GM18511 (cell line): ENCODE data around the gene RICTOR.
"Not testable (repeated sequence)": the region's sequence is repeated elsewhere in the genome, so short reads cannot be mapped to it uniquely, and the experiment has no call there.

Experiments
- ATAC-seq: cut with Tn5 transposase; IDR thresholded peaks from one replicate; pipeline ENCODE4 v1.9.1; 2021; ENCODE audit warnings: mild to moderate bottlenecking, moderate library complexity; ENCODE audit not compliant: unreplicated experiment

Gene RICTOR

DNA sequence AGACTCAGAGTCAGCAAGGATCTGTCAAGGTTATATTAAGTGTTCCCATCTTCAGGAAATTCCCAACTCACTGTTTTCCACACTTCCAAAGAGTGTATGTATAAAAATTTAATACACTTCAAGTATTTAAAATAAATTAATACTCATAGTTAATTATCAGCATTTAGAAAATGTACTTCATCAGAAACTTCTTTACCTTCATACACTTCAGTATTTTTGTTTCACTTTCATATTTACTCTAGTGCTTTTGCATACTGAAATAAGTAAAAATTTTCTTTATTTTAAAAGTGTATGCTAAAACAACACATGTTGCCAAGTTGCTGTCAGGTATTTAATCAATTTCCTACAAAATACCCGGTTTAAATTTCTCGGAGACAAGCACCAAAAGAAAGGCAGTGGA lies 16.5 kb downstream of the RICTOR start:
- peak; percentile 70 for ATAC-seq

GRCh38 chr5:39055768-39056398 lies 18.3 kb downstream of the RICTOR start:
- ATAC-seq: no peak

DNA sequence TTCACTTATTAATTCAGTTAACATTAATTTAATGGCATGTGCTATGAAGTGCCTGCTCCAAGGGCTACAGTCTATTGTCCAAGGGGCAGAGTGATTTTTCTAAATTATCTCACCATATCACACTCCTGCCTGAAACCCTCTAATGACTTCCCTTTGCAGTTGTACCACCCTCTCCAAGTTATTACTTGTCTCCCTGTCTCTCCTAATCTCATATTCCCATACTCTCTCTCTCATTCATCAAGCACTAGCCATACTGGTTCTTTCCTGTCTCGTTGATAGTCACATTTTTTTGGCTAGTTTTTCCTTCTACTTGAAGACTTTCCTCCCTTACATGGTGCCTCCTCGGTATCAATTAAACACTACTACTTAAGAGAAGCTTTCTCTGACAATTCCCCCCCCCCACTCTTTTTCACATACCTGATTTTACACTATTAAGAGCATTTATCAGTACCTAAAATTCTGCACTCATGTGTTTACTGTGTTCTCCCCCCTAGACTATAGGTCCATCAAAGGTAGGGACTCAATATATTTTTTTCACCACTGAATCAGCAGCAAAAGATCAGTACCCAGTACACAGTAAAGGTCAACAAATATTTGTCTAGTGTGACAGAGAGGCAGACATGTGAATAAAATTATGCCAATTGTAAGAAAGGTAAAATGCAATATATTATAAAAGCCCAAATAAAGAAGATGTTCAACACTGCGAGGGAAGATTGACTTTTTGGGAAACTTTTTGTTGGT lies 19.0 kb downstream of the RICTOR start:
- ATAC-seq: no peak

DNA sequence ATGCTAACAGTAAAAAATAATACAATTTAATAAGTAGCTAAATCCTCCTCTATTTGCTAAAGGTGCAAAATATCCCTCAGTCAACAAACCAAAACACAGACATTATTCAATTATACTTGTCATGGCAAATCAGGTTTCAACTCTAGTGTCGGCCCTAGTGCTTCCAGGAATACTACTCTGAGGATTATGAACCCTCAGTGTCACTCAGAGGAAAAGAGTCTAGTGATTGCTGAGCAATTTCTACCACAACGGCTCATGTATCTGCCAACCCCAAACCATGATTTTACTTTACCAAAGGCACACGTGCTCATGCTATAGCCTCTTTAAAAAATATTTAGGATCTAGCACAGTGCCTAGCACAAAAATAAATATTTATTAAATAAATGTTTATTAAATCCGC lies 21.0 kb downstream of the RICTOR start:
- no peak for ATAC-seq

GRCh38 chr5:39052141-39052540 lies 22.1 kb downstream of the RICTOR start:
- ATAC-seq: no peak

DNA sequence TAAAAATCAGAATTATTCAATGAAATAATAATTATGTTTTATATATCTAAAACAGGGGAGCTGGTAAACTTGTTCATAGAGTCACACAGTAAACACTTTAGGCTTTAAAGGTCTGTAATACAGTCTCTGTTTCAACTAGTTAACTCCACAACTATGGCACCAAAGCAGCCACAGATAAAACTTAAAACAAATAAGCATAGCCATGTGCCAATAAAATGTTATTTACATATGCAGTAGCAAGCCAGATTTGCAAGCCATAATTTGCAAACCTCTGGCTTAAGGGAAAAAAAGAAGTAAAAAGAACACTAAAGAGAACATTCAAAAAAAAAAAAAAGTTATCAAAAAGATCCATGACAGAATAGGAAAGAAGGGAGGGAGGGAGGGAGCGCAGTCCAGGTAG lies 24.9 kb downstream of the RICTOR start:
- no peak for ATAC-seq

DNA sequence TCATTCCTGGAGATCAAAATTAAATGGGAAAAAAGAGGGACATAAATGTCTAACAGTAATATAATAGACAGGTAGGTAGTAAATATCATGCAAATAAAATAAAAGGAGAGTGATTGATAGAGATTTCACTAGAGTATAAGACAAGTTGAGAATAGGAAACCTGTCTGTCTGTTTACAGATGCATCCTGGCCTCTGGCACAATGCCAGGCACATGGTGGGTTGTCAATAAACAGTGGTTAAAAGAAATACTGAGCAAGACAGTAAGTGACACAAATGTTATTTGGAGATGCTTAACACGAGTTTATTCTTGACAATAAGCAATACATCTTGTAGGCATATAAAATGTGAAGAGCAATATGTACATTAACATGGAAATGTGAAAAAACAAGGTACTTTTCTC lies 33.3 kb downstream of the RICTOR start:
- ATAC-seq: no peak

DNA sequence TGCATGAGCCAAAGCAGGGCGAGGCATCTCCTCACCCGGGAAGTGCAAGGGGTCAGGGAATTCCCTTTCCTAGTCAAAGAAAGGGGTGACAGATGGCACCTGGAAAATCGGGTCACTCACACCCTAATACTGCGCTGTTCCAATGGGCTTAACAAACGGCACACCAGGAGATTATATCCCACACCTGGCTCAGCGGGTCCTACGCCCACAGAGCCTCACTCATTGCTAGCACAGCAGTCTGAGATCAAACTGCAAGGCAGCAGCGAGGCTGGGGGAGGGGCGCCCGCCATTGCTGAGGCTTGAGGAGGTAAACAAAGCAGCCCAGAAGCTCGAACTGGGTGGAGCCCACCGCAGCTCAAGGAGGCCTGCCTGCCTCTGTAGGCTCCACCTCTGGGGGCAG lies 39.7 kb downstream of the RICTOR start:
- ATAC-seq: not testable (repeated sequence)

- no peak for ATAC-seq
Observed at GRCh38 chr5:39031041-39031440, 43.2 kb downstream of the RICTOR start.

GRCh38 chr5:39025456-39025855 lies 48.7 kb downstream of the RICTOR start:
- no peak for ATAC-seq

- no peak for ATAC-seq
Observed at GRCh38 chr5:39024884-39025283, 49.3 kb downstream of the RICTOR start.

DNA sequence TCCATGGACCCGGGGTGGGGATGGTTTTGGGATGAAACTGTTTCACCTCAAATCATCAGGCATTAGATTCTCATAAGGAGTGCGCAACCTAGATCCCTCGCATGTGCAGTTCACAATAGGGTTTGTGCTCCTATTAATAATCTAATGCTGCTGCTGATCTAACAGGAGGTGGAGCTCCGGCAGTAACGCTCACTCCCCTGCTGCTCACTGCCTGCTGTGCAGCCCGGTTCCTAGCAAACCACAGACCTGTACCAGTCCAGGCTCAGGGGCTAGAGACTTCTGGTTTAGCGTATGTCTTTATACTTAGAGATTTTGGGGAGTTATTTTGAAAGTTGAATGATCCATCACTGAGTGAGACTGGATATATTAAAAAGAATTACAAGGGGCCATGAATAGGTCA lies 50.2 kb downstream of the RICTOR start:
- no peak for ATAC-seq

DNA sequence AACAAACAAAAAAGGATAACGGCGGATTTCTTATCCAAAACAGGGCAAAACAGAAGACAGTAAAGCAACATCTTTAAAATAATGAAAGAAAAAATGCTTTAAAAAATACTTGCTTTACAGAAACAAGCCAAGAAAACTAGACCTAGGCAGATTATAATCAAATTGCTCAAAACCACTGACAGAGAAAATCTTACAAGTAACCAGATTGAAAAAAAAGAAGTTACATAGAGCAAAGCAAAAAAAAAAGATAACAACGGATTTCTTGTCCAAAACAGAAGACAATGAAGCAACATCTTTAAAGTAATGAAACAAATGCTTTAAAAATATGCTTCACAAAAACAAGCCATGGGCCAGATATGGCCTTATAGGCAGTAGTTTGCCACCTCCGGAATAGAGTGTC lies 51.1 kb downstream of the RICTOR start:
- no peak for ATAC-seq

GRCh38 chr5:39022151-39022550 lies 52.0 kb downstream of the RICTOR start:
- ATAC-seq: no peak

DNA sequence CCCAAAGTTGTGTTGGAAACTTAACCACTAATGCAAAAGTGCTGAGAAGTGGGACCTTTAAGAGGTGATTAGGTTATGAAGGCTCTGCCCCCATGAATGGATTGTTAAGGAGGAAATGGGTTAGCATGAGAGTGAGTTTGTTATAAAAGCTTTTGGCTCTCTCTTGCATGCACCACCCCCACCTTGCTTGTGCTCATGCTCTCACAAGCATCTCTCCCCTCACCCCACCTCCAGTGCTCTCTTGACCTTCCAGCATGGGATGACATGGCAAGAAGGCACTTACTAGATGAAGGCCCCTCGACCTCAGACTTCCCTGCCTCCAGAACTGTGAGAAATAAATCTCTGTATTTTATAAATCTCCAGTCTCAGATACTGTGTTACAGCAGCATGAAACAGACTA lies 52.8 kb downstream of the RICTOR start:
- no peak for ATAC-seq

- no peak for ATAC-seq
Observed at GRCh38 chr5:39020458-39020857, 53.7 kb downstream of the RICTOR start.

- no peak for ATAC-seq
Observed at GRCh38 chr5:39019254-39019653, 54.9 kb downstream of the RICTOR start.

- no peak for ATAC-seq
Observed at GRCh38 chr5:39017504-39017903, 56.7 kb downstream of the RICTOR start.

GRCh38 chr5:39016587-39017275 lies 57.5 kb downstream of the RICTOR start:
- ATAC-seq: no peak

GRCh38 chr5:39015743-39016586 lies 58.2 kb downstream of the RICTOR start:
- ATAC-seq: no peak

GRCh38 chr5:39014561-39014960 lies 59.6 kb downstream of the RICTOR start:
- no peak for ATAC-seq
